ENCODE measurements around the gene NUDT15.

- TF ChIP-seq, protein P1, sequence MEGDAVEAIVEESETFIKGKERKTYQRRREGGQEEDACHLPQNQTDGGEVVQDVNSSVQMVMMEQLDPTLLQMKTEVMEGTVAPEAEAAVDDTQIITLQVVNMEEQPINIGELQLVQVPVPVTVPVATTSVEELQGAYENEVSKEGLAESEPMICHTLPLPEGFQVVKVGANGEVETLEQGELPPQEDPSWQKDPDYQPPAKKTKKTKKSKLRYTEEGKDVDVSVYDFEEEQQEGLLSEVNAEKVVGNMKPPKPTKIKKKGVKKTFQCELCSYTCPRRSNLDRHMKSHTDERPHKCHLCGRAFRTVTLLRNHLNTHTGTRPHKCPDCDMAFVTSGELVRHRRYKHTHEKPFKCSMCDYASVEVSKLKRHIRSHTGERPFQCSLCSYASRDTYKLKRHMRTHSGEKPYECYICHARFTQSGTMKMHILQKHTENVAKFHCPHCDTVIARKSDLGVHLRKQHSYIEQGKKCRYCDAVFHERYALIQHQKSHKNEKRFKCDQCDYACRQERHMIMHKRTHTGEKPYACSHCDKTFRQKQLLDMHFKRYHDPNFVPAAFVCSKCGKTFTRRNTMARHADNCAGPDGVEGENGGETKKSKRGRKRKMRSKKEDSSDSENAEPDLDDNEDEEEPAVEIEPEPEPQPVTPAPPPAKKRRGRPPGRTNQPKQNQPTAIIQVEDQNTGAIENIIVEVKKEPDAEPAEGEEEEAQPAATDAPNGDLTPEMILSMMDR (conservative IDR thresholded peaks at IDR 0.05; ENCODE audit: low read length), result no peak
- no peak for TF ChIP-seq EZH2phosphoT487 (IDR thresholded peaks at IDR 0.05; ENCODE audit: borderline replicate concordance)
These were observed 7.7 kb upstream of the NUDT15 start for GRCh38 chr13:48029859-48030258.

Measured in Loucy (cell line).